IMR-90 (cell line): ENCODE data around the gene EEPD1.

Source experiments
- FOS ChIP-seq: fragments of 150-350 bp; IDR thresholded peaks from 2 replicates; pipeline ENCODE4 v1.6.1; 2016; ENCODE audit warnings: low read depth, low read length
- POLR2A ChIP-seq: IDR thresholded peaks from 2 replicates; pipeline ENCODE4 v1.6.1; 2012; ENCODE audit warnings: mild to moderate bottlenecking, low read depth, low read length

DNA sequence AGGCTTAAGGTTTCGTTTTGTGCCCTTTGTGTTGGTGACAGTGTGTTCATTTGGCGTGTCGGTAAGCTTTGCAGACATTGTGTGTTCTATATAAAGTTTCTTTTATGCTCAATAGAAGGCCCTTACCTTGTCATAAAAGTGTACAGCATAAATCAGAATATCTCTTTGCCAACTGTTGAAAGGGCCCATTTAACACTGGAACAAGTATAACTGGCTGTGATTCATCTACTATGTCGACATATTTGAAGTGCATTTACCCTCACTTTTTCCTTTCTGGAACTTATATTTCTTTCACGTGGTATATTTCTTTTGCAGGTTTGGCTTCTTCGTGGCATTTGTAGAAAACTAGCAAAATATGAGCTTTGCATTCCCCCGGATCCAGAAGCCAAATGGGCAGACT lies 32.7 kb downstream of the EEPD1 start:
- no peak for TF ChIP-seq POLR2A
- TF ChIP-seq FOS: no peak
